ENCODE data around the gene NRG2. TPM values are rescaled to one million over a fixed set of nuclear protein-coding genes. Genes with fewer than 3 reads are reported as not detected.

NRG2 gene
- total and polyA plus RNA-seq, 3 experiments from 2014 or later: 0.18 to 0.24 TPM; not detected in 1

DNA sequence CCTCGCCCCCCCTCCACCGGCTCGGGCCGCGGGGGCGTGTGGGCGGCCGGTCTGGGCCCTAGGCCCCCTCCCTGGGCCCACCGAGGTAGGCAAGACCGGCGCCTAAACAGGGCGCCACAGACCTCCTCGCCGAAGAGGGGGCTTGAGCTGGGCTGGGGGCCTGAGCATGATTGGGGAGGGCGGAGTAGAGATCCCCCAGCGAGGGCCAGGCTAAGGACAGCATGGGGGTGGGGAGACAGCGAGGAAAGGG, 138.6 kb downstream of the NRG2 start:
- POLR2A ChIA-PET: no interaction called here
- CTCF ChIA-PET: no interaction called here
- no peak overlapping the region for H3K27ac Mint-ChIP-seq
- Histone ChIP-seq H3K4me3 (ENCODE audit: low read length) (no peak overlapping the region), H3K36me3 (ENCODE audit: insufficient read depth, low read length) (no peaks in the 10 kb centered on the region), H3K27me3 (ENCODE audit: insufficient read depth, low read length, poor library complexity, severe bottlenecking) (peaks cover 24% of the 10 kb centered on the region), H3K27ac (ENCODE audit: low read depth, low read length) (no peak overlapping the region), H3K9me3 (ENCODE audit: low read length) (no peaks in the 10 kb centered on the region), H3K4me1 (ENCODE audit: insufficient read depth, low read length) (peaks cover 5% of the 10 kb centered on the region)
- H3K27me3 Mint-ChIP-seq: peaks cover 31 to 33% of the 10 kb centered on the region in 2 donors
- H3K4me1 Mint-ChIP-seq: peaks cover 8 to 11% (median 10%) of the 10 kb centered on the region in 3 donors
- H3K9me3 Mint-ChIP-seq: no peaks in the 10 kb centered on the region
- H3K4me3 Mint-ChIP-seq: no peak overlapping the region
- DNase-seq: no peak
- H3K36me3 Mint-ChIP-seq: no peaks in the 10 kb centered on the region

DNA sequence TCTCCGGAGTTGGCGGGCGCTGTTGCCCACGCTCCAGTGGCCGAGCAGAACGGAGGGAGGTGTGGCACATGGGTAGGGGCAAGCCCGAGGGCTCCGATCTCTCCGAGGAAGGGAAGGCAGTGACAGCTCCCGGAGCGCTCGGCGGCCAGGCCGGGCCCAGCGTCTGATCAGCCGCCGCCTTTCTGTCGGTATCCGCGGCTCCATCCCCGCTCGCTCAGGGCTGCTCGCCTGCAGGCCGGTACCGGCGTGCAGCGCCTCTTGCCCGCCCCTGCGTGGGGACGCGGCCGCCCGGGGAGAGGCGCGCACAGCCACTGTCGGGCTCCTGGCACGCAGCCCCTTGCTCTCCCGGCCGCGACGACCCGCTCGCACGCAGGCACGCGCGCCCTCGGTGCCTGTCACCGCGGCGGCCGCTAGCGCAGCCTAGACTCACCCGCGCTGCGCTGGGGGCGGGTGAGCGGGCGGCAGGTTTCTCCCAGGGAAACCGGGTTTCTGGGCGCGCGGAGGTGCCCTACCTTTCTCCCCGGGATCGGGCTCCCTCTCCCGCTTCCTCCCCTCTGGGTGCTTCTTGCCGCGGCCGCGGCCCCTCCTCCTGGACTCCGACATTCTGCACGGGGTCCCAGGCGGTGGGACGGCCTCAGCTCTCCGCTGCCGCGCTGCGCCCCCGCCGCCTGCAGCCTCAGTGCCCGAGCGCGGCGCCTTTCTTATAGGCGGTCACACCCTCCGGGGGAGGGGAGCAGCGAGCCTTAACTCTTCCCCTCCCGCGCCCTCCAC, 139.1 kb downstream of the NRG2 start:
- H3K4me3 ChIP-seq (ENCODE audit: low read length): no peak overlapping the region
- CTCF ChIA-PET: no interaction called here
- no peak for DNase-seq
- POLR2A ChIA-PET: no interaction called here
- H3K27me3 Mint-ChIP-seq: peaks cover 31 to 33% of the 10 kb centered on the region in 2 donors
- no peak overlapping the region for H3K27ac Mint-ChIP-seq
- no peaks in the 10 kb centered on the region for H3K36me3 Mint-ChIP-seq
- no peaks in the 10 kb centered on the region for H3K9me3 Mint-ChIP-seq
- no peaks in the 10 kb centered on the region for H3K36me3 ChIP-seq (ENCODE audit: insufficient read depth, low read length)
- peak overlapping the region; percentile 2 to 79 (median 61) for H3K4me3 Mint-ChIP-seq
- H3K27ac ChIP-seq (ENCODE audit: low read depth, low read length): no peak overlapping the region
- no peaks in the 10 kb centered on the region for H3K9me3 ChIP-seq (ENCODE audit: low read length)
- peaks cover 5% of the 10 kb centered on the region for H3K4me1 ChIP-seq (ENCODE audit: insufficient read depth, low read length)
- H3K27me3 ChIP-seq (ENCODE audit: insufficient read depth, low read length, poor library complexity, severe bottlenecking): peaks cover 24% of the 10 kb centered on the region
- H3K4me1 Mint-ChIP-seq: peaks cover 10 to 11% (median 11%) of the 10 kb centered on the region in 3 donors

DNA sequence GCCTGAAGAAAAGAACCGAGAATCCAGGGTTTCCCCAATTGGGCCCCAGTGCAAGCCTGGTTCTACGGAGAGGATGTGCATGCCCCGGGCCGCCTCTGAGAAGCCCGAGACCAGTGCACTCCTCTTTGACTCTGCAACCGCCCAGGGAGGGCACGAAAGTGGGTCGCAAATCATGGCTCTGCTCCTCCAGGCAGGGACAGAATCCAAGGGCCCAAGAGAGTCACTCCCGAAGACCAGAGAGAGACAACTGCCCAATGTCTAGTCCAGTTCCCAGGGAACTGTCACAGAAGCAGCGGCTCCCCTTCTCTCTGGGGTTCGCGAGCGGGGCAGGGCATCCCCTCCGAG, 139.7 kb downstream of the NRG2 start:
- H3K27ac ChIP-seq (ENCODE audit: low read depth, low read length): no peak overlapping the region
- POLR2A ChIA-PET: no interaction called here
- no peak overlapping the region for H3K4me3 ChIP-seq (ENCODE audit: low read length)
- Mint-ChIP-seq H3K27ac (peak overlapping the region in 1 of 8 donors; percentile 17), H3K27me3 (peaks cover 31 to 33% of the 10 kb centered on the region in 2 donors), H3K4me1 (peaks cover 10 to 14% (median 11%) of the 10 kb centered on the region in 3 donors), H3K9me3 (no peaks in the 10 kb centered on the region), H3K36me3 (no peaks in the 10 kb centered on the region), H3K4me3 (peak overlapping the region; percentile 2 to 79 (median 61))
- CTCF ChIA-PET: no interaction called here
- H3K4me1 ChIP-seq (ENCODE audit: insufficient read depth, low read length): peaks cover 5% of the 10 kb centered on the region
- DNase-seq: no peak
- H3K36me3 ChIP-seq (ENCODE audit: insufficient read depth, low read length): no peaks in the 10 kb centered on the region
- peaks cover 24% of the 10 kb centered on the region for H3K27me3 ChIP-seq (ENCODE audit: insufficient read depth, low read length, poor library complexity, severe bottlenecking)
- H3K9me3 ChIP-seq (ENCODE audit: low read length): no peaks in the 10 kb centered on the region

DNA sequence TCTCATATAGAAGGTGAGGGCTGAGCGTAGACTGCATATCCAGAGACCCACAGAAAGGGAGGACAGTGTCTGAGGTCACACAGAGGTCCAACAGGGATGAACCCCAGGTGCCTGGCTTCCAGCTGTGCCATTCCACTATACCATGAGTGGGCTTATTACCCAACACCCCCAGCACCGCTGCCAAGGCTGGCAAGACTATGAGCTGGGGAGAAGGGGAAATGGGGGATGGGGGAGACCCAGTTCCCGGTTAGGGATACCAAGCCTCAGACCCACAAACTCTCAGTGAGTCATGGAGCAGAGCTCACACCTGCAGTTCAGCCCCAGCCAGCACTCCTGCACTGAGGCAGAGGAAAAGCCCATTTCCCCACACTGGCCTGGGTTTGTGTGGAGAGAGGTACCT, 141.1 kb downstream of the NRG2 start:
- Mint-ChIP-seq H3K36me3 (no peaks in the 10 kb centered on the region), H3K4me3 (peak overlapping the region in 1 of 7 donors; percentile 55), H3K4me1 (peaks cover 20 to 22% (median 20%) of the 10 kb centered on the region in 3 donors), H3K27me3 (peaks cover 31 to 33% of the 10 kb centered on the region in 2 donors), H3K27ac (no peak overlapping the region), H3K9me3 (no peaks in the 10 kb centered on the region)
- POLR2A ChIA-PET: no interaction called here
- CTCF ChIA-PET: interaction anchor here (0.7 to 1.1 kb wide), 2 partner anchors 14 to 55 kb away, joined by 3 read pairs; no protein-coding TSS in a partner anchor
- H3K4me3 ChIP-seq (ENCODE audit: low read length): no peak overlapping the region
- H3K27me3 ChIP-seq (ENCODE audit: insufficient read depth, low read length, poor library complexity, severe bottlenecking): peaks cover 24% of the 10 kb centered on the region
- H3K4me1 ChIP-seq (ENCODE audit: insufficient read depth, low read length): peaks cover 5% of the 10 kb centered on the region
- DNase-seq: no peak
- H3K36me3 ChIP-seq (ENCODE audit: insufficient read depth, low read length): no peaks in the 10 kb centered on the region
- no peak overlapping the region for H3K27ac ChIP-seq (ENCODE audit: low read depth, low read length)
- H3K9me3 ChIP-seq (ENCODE audit: low read length): no peaks in the 10 kb centered on the region

DNA sequence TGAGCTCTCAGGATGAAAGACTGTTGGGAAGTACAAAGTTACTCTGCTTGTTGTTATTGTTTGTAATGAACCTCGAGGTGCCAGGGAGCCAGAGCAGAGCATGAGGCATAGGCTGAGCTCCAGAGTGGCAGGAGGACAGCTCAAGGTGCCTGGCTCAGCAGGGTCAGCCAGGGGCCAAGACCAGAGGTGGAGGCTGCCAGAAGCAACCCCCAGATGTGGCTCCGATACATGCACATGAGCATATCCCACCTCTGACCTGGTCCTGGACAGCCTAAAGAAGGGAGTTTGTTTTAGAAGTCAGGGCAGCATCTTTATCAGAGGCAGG, 141.9 kb downstream of the NRG2 start:
- CTCF ChIA-PET: interaction anchor here (1.1 kb wide), 1 partner anchor 56 kb away, joined by 3 read pairs; no protein-coding TSS in a partner anchor
- Mint-ChIP-seq H3K4me3 (peak overlapping the region in 1 of 7 donors; percentile 49), H3K9me3 (no peaks in the 10 kb centered on the region), H3K36me3 (no peaks in the 10 kb centered on the region), H3K4me1 (peaks cover 21 to 28% (median 27%) of the 10 kb centered on the region in 3 donors), H3K27ac (no peak overlapping the region), H3K27me3 (peaks cover 31 to 33% of the 10 kb centered on the region in 2 donors)
- Histone ChIP-seq H3K27ac (ENCODE audit: low read depth, low read length) (no peak overlapping the region), H3K27me3 (ENCODE audit: insufficient read depth, low read length, poor library complexity, severe bottlenecking) (peaks cover 24% of the 10 kb centered on the region), H3K9me3 (ENCODE audit: low read length) (no peaks in the 10 kb centered on the region), H3K36me3 (ENCODE audit: insufficient read depth, low read length) (no peaks in the 10 kb centered on the region), H3K4me3 (ENCODE audit: low read length) (no peak overlapping the region), H3K4me1 (ENCODE audit: insufficient read depth, low read length) (peaks cover 5% of the 10 kb centered on the region)
- POLR2A ChIA-PET: interaction anchor here (1.1 kb wide), 1 partner anchor 54 kb away, joined by 3 read pairs; no protein-coding TSS in a partner anchor
- no peak for DNase-seq

DNA sequence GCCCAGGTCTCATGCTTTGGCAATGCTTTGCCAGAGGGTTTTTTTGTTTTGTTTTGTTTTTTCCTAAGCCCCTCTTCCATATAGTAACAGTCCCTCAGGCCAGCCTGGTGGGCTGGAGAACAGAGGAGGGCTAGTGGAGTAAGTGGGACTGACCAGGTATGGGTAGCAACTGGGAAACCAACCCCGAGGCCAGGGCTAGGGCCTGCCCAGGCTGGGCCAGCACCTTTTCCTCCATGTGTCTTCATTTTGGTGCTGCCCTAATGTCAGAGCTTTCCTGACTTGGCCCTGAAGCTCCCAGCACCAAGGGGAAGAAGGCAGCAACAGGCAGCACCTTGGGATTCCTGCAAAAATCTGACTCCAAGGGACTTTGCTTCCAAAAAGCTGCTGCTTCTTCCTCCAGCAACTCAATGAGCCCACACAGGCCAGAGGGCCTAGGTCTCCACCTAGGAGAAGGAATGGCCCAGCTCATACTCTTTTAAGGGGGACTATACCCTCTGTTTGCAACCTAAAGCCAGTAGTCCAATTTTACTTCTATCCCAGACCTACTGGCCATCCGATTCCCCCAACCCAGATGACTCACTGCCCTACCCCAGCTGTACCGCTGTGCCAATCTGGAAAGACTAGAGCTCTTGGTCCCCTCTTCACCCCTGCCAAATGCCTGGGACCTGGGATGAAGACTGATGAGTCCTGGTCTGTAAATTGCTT, 142.4 kb downstream of the NRG2 start:
- CTCF ChIA-PET: interaction anchor here (1.1 kb wide), 1 partner anchor 56 kb away, joined by 3 read pairs; no protein-coding TSS in a partner anchor
- DNase-seq: no peak

DNA sequence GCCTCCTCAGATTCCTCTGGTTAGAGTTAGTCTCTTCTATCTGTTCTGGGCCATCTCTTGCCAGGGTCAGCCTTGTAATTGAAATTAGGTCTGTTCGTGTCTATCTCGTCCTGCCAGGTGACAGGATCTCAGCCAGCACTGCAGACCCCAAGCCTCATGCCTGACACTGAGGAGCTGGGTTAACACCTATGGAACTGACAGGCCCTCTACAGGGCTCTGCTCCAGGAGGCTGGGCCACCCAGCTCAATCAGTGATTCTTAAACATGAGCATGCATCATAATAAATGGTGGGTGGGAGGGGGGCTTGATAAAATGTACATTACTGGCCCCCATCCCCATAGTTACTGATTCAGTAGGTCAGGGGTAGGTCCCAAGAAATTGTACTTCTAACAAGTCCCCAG, 144.1 kb downstream of the NRG2 start:
- H3K9me3 ChIP-seq (ENCODE audit: low read length): no peaks in the 10 kb centered on the region
- peaks cover 21 to 27% (median 25%) of the 10 kb centered on the region in 3 donors for H3K4me1 Mint-ChIP-seq
- H3K4me1 ChIP-seq (ENCODE audit: insufficient read depth, low read length): peaks cover 5% of the 10 kb centered on the region
- ChIA-PET CTCF (no interaction called here), POLR2A (no interaction called here)
- no peaks in the 10 kb centered on the region for H3K9me3 Mint-ChIP-seq
- H3K4me3 Mint-ChIP-seq: peak overlapping the region in 1 of 7 donors; percentile 36
- no peaks in the 10 kb centered on the region for H3K36me3 Mint-ChIP-seq
- peaks cover 15% of the 10 kb centered on the region for H3K27me3 ChIP-seq (ENCODE audit: insufficient read depth, low read length, poor library complexity, severe bottlenecking)
- DNase-seq: no peak
- H3K27me3 Mint-ChIP-seq: peaks cover 31 to 37% of the 10 kb centered on the region in 2 donors
- peak overlapping the region in 1 of 8 donors; percentile 77 for H3K27ac Mint-ChIP-seq
- no peak overlapping the region for H3K27ac ChIP-seq (ENCODE audit: low read depth, low read length)
- H3K4me3 ChIP-seq (ENCODE audit: low read length): no peak overlapping the region
- no peaks in the 10 kb centered on the region for H3K36me3 ChIP-seq (ENCODE audit: insufficient read depth, low read length)

More for the DNA sequence above, 142.4 kb downstream of the NRG2 start:
- Mint-ChIP-seq H3K27ac (no peak overlapping the region), H3K36me3 (no peaks in the 10 kb centered on the region), H3K27me3 (peaks cover 33 to 34% of the 10 kb centered on the region in 2 donors), H3K4me1 (peaks cover 21 to 28% (median 27%) of the 10 kb centered on the region in 3 donors), H3K9me3 (no peaks in the 10 kb centered on the region), H3K4me3 (no peak overlapping the region)
- Histone ChIP-seq H3K27me3 (ENCODE audit: insufficient read depth, low read length, poor library complexity, severe bottlenecking) (peaks cover 24% of the 10 kb centered on the region), H3K27ac (ENCODE audit: low read depth, low read length) (no peak overlapping the region), H3K4me3 (ENCODE audit: low read length) (no peak overlapping the region), H3K9me3 (ENCODE audit: low read length) (no peaks in the 10 kb centered on the region), H3K36me3 (ENCODE audit: insufficient read depth, low read length) (no peaks in the 10 kb centered on the region), H3K4me1 (ENCODE audit: insufficient read depth, low read length) (peaks cover 5% of the 10 kb centered on the region)
- POLR2A ChIA-PET: interaction anchor here (1.1 kb wide), 1 partner anchor 53 kb away, joined by 3 read pairs; no protein-coding TSS in a partner anchor

DNA sequence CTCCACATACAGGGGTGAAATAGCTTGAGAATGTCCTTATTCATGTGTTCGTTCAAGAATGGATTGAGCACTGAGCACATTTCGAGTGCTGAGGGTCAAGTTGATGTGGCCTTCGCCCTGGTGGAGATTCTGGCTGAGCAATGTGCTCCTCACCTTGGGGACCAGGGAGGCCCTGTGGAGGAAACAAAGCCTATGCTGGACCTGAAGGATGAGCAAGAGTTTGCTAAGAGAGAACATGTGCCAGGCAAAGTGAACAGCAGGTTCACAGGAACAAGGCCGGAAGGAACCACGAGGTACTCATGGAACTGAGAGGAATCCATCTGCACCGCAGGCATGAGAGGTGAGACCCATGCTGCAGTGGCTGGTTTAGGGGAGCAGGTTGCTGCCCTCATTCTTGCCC, 145.1 kb downstream of the NRG2 start:
- Histone ChIP-seq H3K27me3 (ENCODE audit: insufficient read depth, low read length, poor library complexity, severe bottlenecking) (peaks cover 10% of the 10 kb centered on the region), H3K4me1 (ENCODE audit: insufficient read depth, low read length) (no peaks in the 10 kb centered on the region), H3K4me3 (ENCODE audit: low read length) (no peak overlapping the region), H3K36me3 (ENCODE audit: insufficient read depth, low read length) (no peaks in the 10 kb centered on the region), H3K27ac (ENCODE audit: low read depth, low read length) (no peak overlapping the region), H3K9me3 (ENCODE audit: low read length) (no peaks in the 10 kb centered on the region)
- H3K27ac Mint-ChIP-seq: peak overlapping the region in 1 of 8 donors; percentile 77
- ChIA-PET CTCF (interaction anchor here (1.4 kb wide), 1 partner anchor 8 kb away, joined by 3 read pairs; no protein-coding TSS in a partner anchor), POLR2A (no interaction called here)
- H3K9me3 Mint-ChIP-seq: no peaks in the 10 kb centered on the region
- no peak overlapping the region for H3K4me3 Mint-ChIP-seq
- no peaks in the 10 kb centered on the region for H3K36me3 Mint-ChIP-seq
- peaks cover 16 to 20% (median 18%) of the 10 kb centered on the region in 3 donors for H3K4me1 Mint-ChIP-seq
- no peak for DNase-seq
- H3K27me3 Mint-ChIP-seq: peaks cover 24 to 34% of the 10 kb centered on the region in 2 donors

All from CD8-positive, alpha-beta memory T cell (primary cell).